MCF 10A (cell line): ENCODE data around the gene NECTIN1. TPM values are rescaled to one million over a fixed set of nuclear protein-coding genes. Genes with fewer than 3 reads are reported as not detected.
A peak's percentile ranks its signal among the peaks of the same experiment; 100 is the strongest.

Experiments used
- BruUV-seq: library from RNA; stranded (reverse); fragments of 400-500 nt; replicated peaks from 2 replicates; lab custom pipeline; 2021; lab: Mats Ljungman, UMichigan
- CTCF ChIA-PET: fragments of 300-600 bp; sonication (Branson Sonifier 250); formaldehyde crosslinking; extraction: SDS; loops from one replicate; lab custom pipeline; 2021; ENCODE audit warnings: antibody characterized with exemption, inconsistent platforms; lab: Yijun Ruan, JAX
- POLR2A ChIA-PET: fragments of 300-600, 350-650 bp; sonication (Branson Sonifier 250); formaldehyde crosslinking; extraction: SDS; loops from one replicate; lab custom pipeline; 2020; ENCODE audit warnings: antibody characterized with exemption, inconsistent platforms; lab: Yijun Ruan, JAX
- DNase-seq: peaks from one replicate; pipeline ENCODE4 v3.0.0-alpha.2; 2018; ENCODE audit not compliant: unreplicated experiment
- H3K27ac Mint-ChIP-seq: one replicate; pipeline ENCODE4 v1.8.0; 2022; ENCODE audit warnings: mild to moderate bottlenecking, low read depth, mixed read lengths; ENCODE audit not compliant: unreplicated experiment
- H3K27me3 Mint-ChIP-seq: one replicate; pipeline ENCODE4 v1.8.0; 2022; ENCODE audit warnings: mixed read lengths; ENCODE audit not compliant: insufficient read depth, unreplicated experiment
- H3K36me3 Mint-ChIP-seq: one replicate; pipeline ENCODE4 v1.8.0; 2022; ENCODE audit warnings: mild to moderate bottlenecking, moderate library complexity, mixed read lengths; ENCODE audit not compliant: insufficient read depth, unreplicated experiment
- H3K4me1 Mint-ChIP-seq: one replicate; pipeline ENCODE4 v1.8.0; 2022; ENCODE audit warnings: mixed read lengths; ENCODE audit not compliant: insufficient read depth, unreplicated experiment
- H3K4me3 Mint-ChIP-seq: one replicate; pipeline ENCODE4 v1.8.0; 2022; ENCODE audit warnings: mild to moderate bottlenecking, moderate library complexity, mixed read lengths; ENCODE audit not compliant: unreplicated experiment
- H3K9me3 Mint-ChIP-seq: one replicate; pipeline ENCODE4 v1.8.0; 2022; ENCODE audit warnings: mixed read lengths; ENCODE audit not compliant: unreplicated experiment
- CTCF ChIP-seq: fragments of 200-600 bp; IDR thresholded peaks from one replicate; pipeline ENCODE4 v1.8.0; 2022; ENCODE audit warnings: antibody characterized with exemption, mild to moderate bottlenecking; ENCODE audit not compliant: unreplicated experiment
- intact Hi-C: fragments of 100-400 bp; cut with micrococcal nuclease; formaldehyde crosslinking; loops from 2 replicates; pipeline ENCODE4 v1.14.1; 2022
- total RNA-seq: library from RNA; stranded (reverse); gene quantifications from 2 replicates; pipeline ENCODE4 v1.2.3, GENCODE V29; 2022

Gene NECTIN1
- total RNA-seq, 1 experiment from 2014 or later: 59.2 TPM

- intact Hi-C loops: no loop called here
- POLR2A ChIA-PET: no interaction called here
- no peak for DNase-seq
- no peak overlapping the region for H3K27ac Mint-ChIP-seq
- H3K9me3 Mint-ChIP-seq: no peaks in the 10 kb centered on the region
- CTCF ChIA-PET: no interaction called here
- BruUV-seq: no TSS peak
- no peaks in the 10 kb centered on the region for H3K4me1 Mint-ChIP-seq
- H3K4me3 Mint-ChIP-seq: no peak overlapping the region
- no peak for TF ChIP-seq CTCF
- no peaks in the 10 kb centered on the region for H3K27me3 Mint-ChIP-seq
- no peaks in the 10 kb centered on the region for H3K36me3 Mint-ChIP-seq
Measured at GRCh38 chr11:119651802-119652584, 77.0 kb downstream of the NECTIN1 start.

- ChIA-PET POLR2A (no interaction called here), CTCF (no interaction called here)
- H3K4me1 Mint-ChIP-seq: no peaks in the 10 kb centered on the region
- DNase-seq: peak; percentile 40
- no peaks in the 10 kb centered on the region for H3K36me3 Mint-ChIP-seq
- no peaks in the 10 kb centered on the region for H3K9me3 Mint-ChIP-seq
- H3K4me3 Mint-ChIP-seq: no peak overlapping the region
- no TSS peak for BruUV-seq
- intact Hi-C loops: no loop called here
- no peak overlapping the region for H3K27ac Mint-ChIP-seq
- no peak for TF ChIP-seq CTCF
- H3K27me3 Mint-ChIP-seq: peaks cover 8% of the 10 kb centered on the region
Measured at GRCh38 chr11:119650251-119650650, 78.7 kb downstream of the NECTIN1 start.

GRCh38 chr11:119647254-119647653, 81.7 kb downstream of the NECTIN1 start:
- DNase-seq: no peak
- H3K9me3 Mint-ChIP-seq: no peaks in the 10 kb centered on the region
- no peak overlapping the region for H3K4me3 Mint-ChIP-seq
- peaks cover 21% of the 10 kb centered on the region for H3K27me3 Mint-ChIP-seq
- ChIA-PET POLR2A (no interaction called here), CTCF (interaction anchor here (0.9 to 1.0 kb wide), 2 partner anchors 17 to 82 kb away, joined by 3 to 4 read pairs; partner anchors contain the start of gene NECTIN1)
- intact Hi-C loops: no loop called here
- H3K4me1 Mint-ChIP-seq: no peaks in the 10 kb centered on the region
- no peak for TF ChIP-seq CTCF
- H3K36me3 Mint-ChIP-seq: no peaks in the 10 kb centered on the region
- H3K27ac Mint-ChIP-seq: no peak overlapping the region
- no TSS peak for BruUV-seq

GRCh38 chr11:119645018-119645417, 84.0 kb downstream of the NECTIN1 start:
- intact Hi-C loops: no loop called here
- H3K4me3 Mint-ChIP-seq: no peak overlapping the region
- no peak for TF ChIP-seq CTCF
- ChIA-PET CTCF (interaction anchor here (0.5 to 1.7 kb wide), 3 partner anchors 120 to 264 kb away, joined by 3 to 4 read pairs (median 3); partner anchors contain the start of gene USP2), POLR2A (no interaction called here)
- no peaks in the 10 kb centered on the region for H3K36me3 Mint-ChIP-seq
- no peak overlapping the region for H3K27ac Mint-ChIP-seq
- no peak for DNase-seq
- H3K27me3 Mint-ChIP-seq: peaks cover 37% of the 10 kb centered on the region
- H3K9me3 Mint-ChIP-seq: no peaks in the 10 kb centered on the region
- BruUV-seq: no TSS peak
- H3K4me1 Mint-ChIP-seq: no peaks in the 10 kb centered on the region
